HCEC 1CT (cell line): ENCODE measurements around the gene ARHGDIG.
"Not testable (repeated sequence)": the region's sequence is repeated elsewhere in the genome, so short reads cannot be mapped to it uniquely, and the experiment has no call there.

Experiments
- DNase-seq: peaks from one replicate; pipeline ENCODE4 v3.0.0-alpha.2; 2017

ARHGDIG gene

DNA sequence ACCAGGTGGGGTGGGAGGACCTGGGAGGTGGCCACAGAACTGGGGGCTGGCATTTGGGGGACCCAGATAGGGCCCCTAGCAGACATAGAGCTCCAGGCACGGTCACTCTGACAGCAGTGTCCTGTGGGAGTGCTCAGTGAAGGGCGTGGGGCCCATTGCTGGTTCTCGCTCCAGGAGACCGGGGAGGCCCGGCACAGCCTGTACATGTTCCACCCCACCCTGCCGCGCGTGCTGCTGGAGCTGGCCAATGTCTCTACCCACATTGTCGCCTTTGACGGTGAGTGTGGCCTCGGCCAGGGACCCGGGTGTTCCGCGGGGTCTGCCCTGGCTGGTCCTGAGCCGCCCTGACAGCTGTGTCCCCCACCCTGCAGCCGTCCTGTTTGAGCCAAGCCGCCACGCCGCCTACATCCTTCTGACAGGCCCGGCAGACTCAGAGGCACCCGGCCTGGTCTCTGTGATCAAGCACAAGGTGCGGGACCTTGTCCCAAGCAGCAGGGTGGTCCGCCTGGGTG is 15.9 kb upstream of the ARHGDIG start:
- no peak for DNase-seq

GRCh38 chr16:265002-265529 is 15.3 kb upstream of the ARHGDIG start:
- DNase-seq: no peak

DNA sequence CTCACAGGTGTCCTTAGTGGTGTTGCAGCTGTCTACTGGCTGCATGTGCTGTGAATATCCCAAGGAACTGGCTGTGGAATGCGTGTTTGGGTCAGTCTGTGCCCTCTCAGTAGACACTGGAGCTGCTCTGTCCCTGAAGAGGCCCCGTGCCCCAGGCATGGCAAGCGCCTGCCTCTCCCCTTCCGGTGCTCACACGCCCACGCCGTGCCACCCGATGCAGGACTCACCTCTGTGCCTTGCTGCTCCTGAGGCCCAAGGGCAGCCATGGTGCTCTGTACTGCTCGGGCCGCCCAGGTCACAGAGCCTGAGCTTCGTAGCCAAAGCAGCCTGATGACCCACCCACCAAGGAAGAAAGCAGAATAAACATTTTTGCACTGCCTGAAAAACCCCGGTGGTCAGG is 14.7 kb upstream of the ARHGDIG start:
- DNase-seq: no peak

- no peak for DNase-seq
Observed at GRCh38 chr16:266258-267164, 13.9 kb upstream of the ARHGDIG start.

GRCh38 chr16:267562-267961 is 12.8 kb upstream of the ARHGDIG start:
- not testable (repeated sequence) for DNase-seq

GRCh38 chr16:268141-269053 is 12.0 kb upstream of the ARHGDIG start:
- no peak for DNase-seq

DNA sequence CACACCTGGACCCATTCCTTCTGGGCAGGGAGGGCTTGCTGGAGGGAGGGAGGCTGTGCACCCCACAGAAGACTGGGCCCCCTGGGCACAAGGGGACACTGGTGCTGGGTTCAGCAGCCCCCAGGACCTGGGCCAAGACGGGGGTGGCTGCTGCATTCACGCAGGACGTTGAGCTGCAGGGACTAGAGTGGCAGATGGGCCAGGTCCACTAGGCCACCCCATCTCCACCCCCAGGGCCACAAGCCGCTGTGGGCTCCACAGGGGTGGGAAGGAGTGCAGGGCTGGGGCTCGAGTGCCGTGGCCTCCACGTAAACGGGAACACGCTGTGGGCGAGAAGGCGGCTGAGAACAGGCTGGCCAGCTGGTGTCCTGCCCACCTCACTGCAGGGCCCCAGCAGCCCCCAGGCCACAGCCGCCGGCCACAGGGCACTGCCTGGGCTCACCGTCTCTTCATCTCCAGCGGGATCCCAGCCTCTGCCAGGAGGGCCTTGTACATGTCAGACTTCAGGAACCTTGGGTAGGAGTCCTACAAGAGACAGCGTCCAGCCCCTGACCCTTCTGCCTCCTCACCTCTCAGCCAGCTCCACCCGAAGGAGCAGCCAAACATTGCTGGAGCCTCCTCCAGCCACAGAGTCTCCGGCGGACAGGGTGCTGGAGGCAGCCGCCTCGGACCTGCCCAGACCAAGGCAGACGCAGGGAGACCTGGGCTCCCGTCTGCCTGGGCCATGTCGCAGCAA is 11.2 kb upstream of the ARHGDIG start:
- no peak for DNase-seq

DNA sequence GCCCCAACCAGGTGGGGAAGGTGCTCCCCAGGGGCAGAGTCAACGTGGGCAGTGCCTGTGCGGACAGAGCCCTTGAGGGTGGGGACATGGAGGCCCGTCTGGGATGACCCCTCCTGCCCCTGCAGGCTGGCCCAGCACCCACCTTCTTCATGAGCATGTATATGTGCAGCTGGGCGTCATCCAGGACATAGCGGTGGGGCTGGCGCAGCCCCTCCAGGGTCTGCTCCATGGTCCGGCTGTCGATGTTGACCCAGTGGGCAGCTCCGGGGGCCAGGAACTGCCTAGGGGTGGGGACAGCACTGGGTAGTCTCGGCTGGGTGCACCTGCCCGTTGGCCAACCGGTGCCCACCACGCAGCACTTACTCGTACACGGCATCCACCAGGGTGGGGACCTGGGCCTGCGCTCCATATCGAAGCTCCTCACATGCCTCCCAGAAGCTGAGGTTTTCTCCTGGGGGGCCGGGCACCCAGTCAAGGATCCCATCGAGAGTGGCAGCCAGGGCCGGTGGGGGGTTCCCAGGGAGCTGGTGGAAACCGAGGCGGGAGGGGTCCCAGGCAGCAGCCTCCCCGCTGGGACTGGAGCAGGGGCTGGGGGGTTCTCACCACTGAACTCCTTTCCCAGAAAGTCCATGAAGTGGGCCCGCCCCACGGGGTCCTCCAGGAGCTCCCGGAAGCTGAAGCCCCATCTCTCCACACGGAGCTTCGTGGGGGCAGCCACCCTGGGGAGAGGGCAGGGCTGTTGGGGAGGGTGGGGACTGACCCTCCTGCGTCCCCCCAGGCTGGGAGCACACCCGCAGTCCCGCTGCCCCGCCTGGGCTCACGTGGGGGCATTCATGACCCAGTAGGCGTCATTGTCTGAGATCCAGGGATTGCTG is 9.8 kb upstream of the ARHGDIG start:
- no peak for DNase-seq

GRCh38 chr16:272633-273546 is 7.5 kb upstream of the ARHGDIG start:
- DNase-seq: no peak

GRCh38 chr16:273547-274421 is 6.6 kb upstream of the ARHGDIG start:
- DNase-seq: no peak

DNA sequence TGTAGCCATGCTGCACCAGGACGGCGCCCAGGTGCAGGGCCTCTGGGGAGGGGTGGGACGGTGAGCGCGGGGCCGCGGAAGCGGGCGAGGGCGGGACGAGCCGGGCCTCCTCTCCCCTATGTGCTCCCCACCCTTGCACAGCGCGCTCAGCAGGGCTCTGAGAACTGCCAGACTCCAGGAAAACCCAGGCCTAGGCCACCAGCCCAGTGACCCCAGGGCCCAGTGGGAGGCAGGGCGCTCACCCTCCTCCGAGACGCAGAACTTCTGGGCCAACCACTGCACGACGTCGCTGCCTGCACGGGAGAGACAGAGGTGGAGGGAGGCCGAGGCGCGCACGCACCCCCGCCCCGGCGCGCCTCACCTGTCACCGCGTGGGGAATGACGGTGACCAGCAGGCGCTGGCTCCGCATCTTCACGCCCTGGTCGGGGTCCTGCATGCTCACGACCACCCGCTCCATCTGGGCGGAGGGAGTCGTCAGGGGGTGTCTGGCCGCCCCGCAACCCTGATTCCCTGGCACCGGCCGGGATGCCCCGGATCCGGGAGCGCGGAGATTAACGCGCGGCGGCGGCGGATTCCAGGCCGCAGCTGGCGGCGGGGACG is 5.2 kb upstream of the ARHGDIG start:
- no peak for DNase-seq

DNA sequence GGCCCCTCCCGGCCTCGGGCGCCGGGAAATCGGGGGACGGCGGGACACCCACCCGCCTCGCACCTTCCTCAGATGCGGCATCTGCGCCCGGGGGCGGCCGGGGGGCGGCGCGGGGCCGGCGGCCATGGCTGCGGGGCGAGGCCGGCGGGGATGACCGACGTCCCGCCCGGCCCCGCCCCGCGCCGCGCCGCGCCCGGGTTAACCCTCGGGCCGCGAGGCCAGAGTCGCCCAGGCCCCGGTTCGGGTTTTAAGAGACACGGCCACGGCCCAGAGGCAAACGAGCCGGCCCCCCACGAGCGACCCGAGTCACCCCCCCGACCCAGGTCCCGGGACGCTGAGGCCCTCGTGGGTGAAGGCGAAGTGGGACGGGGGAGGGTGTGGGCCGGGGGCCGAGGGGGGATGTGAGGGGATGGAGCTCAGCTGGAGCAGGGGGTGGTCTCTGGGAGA is 4.6 kb upstream of the ARHGDIG start, which contains the start of gene RGS11:
TSS of gene RGS11 (minus strand) at position 159 of the 447 bp plus-strand sequence. CDS start at position 126, 33 bp downstream.
- DNase-seq: no peak

GRCh38 chr16:276426-277077 is 3.8 kb upstream of the ARHGDIG start:
- no peak for DNase-seq

DNA sequence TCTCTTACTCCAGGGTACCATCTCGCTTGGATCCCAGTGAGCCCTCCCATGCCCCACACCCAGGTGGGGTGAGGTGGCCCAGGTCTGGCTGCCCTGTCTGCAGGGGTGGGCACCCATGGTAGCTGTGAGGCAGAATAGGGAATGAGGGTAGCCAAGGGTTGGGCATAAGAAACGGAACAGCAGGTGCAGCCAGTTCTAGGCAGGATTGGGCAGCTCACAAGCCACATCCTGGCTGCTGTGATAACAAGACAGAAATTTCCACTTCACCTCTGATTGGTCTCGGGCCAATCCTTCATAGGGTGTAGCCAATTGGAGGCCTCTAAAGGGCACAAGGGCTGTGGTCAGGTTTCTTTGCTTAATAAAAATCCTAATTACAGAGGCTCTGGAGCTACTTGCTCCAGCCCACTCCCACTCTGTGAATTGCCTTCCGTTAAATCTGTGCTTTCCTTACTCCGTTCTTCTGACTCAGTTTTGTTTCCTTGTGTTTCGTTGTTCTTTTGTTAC is 1.5 kb upstream of the ARHGDIG start:
- no peak for DNase-seq

GRCh38 chr16:279531-279930 is 860 bp upstream of the ARHGDIG start:
- DNase-seq: no peak

- no peak for DNase-seq
Observed at GRCh38 chr16:280005-280460, 358 bp upstream of the ARHGDIG start.

DNA sequence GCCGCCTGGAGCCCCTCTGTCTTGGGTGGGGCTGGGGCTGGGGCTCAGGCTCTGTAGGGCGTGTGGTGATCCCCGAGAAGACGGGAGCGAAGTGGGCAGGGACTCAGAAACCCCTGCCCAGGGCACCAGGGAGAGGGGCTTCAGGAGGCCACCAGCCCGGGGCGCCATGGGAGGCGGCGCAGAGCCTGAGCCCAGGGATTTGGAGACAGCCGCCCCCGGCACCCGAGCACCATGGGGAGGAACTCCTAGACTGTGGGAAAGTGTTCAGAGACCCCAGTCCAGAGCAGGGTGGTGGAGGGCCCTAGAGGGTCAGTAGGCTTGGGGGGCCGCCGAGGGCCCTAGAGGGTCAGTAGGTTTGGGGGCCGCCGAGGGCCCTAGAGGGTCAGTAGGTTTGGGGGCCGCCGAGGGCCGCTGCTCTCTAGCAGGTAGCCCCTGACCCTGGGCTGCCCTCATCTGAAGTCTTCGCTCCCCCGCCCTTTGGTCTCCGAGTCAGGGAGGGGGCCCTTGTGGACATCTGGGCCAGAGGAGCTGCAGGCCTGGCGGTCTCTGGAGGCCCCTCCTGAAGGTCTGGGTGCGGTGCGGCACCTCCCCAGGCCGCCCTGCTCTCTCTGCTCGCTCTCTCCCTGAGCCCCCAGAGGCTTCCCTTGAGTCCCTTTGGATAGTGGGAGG is 734 bp downstream of the ARHGDIG start:
- no peak for DNase-seq
